Epithelial cell of proximal tubule (primary cell): ENCODE data around the gene SH2B3. TPM values are rescaled to one million over a fixed set of nuclear protein-coding genes. Genes with fewer than 3 reads are reported as not detected.

Experiments used
- DNase-seq: peaks from one replicate; pipeline ENCODE4 v3.0.0-alpha.2; 2011; ENCODE audit warnings: low read depth
- H3K4me3 ChIP-seq: 2 replicates; pipeline ENCODE4 v1.5.1; 2011; ENCODE audit warnings: low read depth, mild to moderate bottlenecking, low read length
- CTCF ChIP-seq: conservative IDR thresholded peaks from 2 replicates; pipeline ENCODE4 v1.5.1; 2012; ENCODE audit warnings: low read depth, mild to moderate bottlenecking, low read length
- total RNA-seq: library from RNA; depleted of rRNA; stranded (reverse); fragments of >200 nt; gene quantifications from 2 replicates; pipeline ENCODE4 v1.2.3, GENCODE V29; 2015

The SH2B3 gene
- total RNA-seq, 1 donor from 2014 or later, result 59.6 TPM

GRCh38 chr12:111417290-111417689 is 11.6 kb downstream of the SH2B3 start:
- H3K4me3 ChIP-seq, result no peak overlapping the region
- no peak for DNase-seq
- no peak for TF ChIP-seq CTCF

GRCh38 chr12:111417784-111418593 is 12.3 kb downstream of the SH2B3 start:
- no peak for TF ChIP-seq CTCF
- no peak for DNase-seq
- no peak overlapping the region for H3K4me3 ChIP-seq

- no peak for TF ChIP-seq CTCF
- no peak for DNase-seq
- no peak overlapping the region for H3K4me3 ChIP-seq
Measured at GRCh38 chr12:111418594-111418880, 12.8 kb downstream of the SH2B3 start.

GRCh38 chr12:111419784-111420183 is 14.1 kb downstream of the SH2B3 start:
- no peak for TF ChIP-seq CTCF
- no peak overlapping the region for H3K4me3 ChIP-seq
- no peak for DNase-seq

GRCh38 chr12:111420494-111420893 is 14.8 kb downstream of the SH2B3 start:
- DNase-seq, result no peak
- no peak for TF ChIP-seq CTCF
- no peak overlapping the region for H3K4me3 ChIP-seq

- no peak for TF ChIP-seq CTCF
- no peak for DNase-seq
- H3K4me3 ChIP-seq, result no peak overlapping the region
Measured at GRCh38 chr12:111424189-111424792, 18.6 kb downstream of the SH2B3 start.

- H3K4me3 ChIP-seq, result no peak overlapping the region
- no peak for DNase-seq
- TF ChIP-seq CTCF, result no peak
Measured at GRCh38 chr12:111424793-111425251, 19.1 kb downstream of the SH2B3 start.
